ENCODE results near the gene ARID3C. TPM values are rescaled to one million over a fixed set of nuclear protein-coding genes. Genes with fewer than 3 reads are reported as not detected.
A peak's percentile ranks its signal among the peaks of the same experiment; 100 is the strongest.

Gene ARID3C
- total RNA-seq, 1 experiment from 2014 or later, result 0.33 TPM

GRCh38 chr9:34651876-34652601 is 23.2 kb upstream of the ARID3C start, which contains the start of gene IL11RA:
IL11RA (plus strand) TSS chr9:34652185; CDS start chr9:34655218, 3,033 bp downstream.
- Histone ChIP-seq H3K4me1 (ENCODE audit: control insufficient read depth, insufficient read depth, low read length) (peaks cover 35% of the 10 kb centered on the region), H3K4me3 (ENCODE audit: low read depth in 2 of 2, low read length in 2 of 2) (peak within 1 kb of the TSS; percentile 37 to 75)

GRCh38 chr9:34651321-34651720 is 22.5 kb upstream of the ARID3C start:
- Histone ChIP-seq H3K4me3 (ENCODE audit: low read depth in 2 of 2, low read length in 2 of 2) (peak overlapping the region; percentile 37 to 75), H3K9me3 (ENCODE audit: control insufficient read depth, insufficient read depth, low read depth, low read length) (no peaks in the 10 kb centered on the region), H3K4me1 (ENCODE audit: control insufficient read depth, insufficient read depth, low read length) (peaks cover 36% of the 10 kb centered on the region), H3K36me3 (ENCODE audit: control insufficient read depth, insufficient read depth, low read length) (no peaks in the 10 kb centered on the region), H3K27me3 (ENCODE audit: control insufficient read depth, insufficient read depth, low read length) (no peaks in the 10 kb centered on the region), H3K27ac (ENCODE audit: low read length) (peak overlapping the region; percentile 95)
- BruUV-seq (replicated peaks), result TSS peak; percentile 99
- DNase-seq (ENCODE audit: low read depth, low spot score) (no peak), ATAC-seq (peak; percentile 2; the same call in 1 of the 2 replicates)
- CTCF ChIA-PET, result interaction anchor here (1.0 kb wide), 1 partner anchor 14 kb away, joined by 3 read pairs; no protein-coding TSS in a partner anchor
- POLR2A ChIA-PET, result no interaction called here
- TF ChIP-seq SIN3A (IDR thresholded peaks at IDR 0.05; ENCODE audit: borderline replicate concordance, insufficient read depth, low read depth, low read length) (no peak), REST (IDR thresholded peaks at IDR 0.05; ENCODE audit: insufficient read depth in 1 of 2, low read depth in 2 of 2, low read length in 1 of 2) (no peak), CTCF (IDR thresholded peaks at IDR 0.05) (no peak), TCF7L2 (IDR thresholded peaks at IDR 0.05; ENCODE audit: low read depth, low read length) (no peak), POLR2AphosphoS5 (IDR thresholded peaks at IDR 0.05; ENCODE audit: low read depth, low read length) (no peak)
- in situ Hi-C loops (cut with HindIII; ENCODE audit: low pct_unique_long_range_greater_than_20kb, low sequenced_read_pairs), result no loop called here
- intact Hi-C loops (cut with micrococcal nuclease; ENCODE audit: unreplicated experiment), result no loop called here

More at GRCh38 chr9:34651876-34652601, 23.2 kb upstream of the ARID3C start, which contains the start of gene IL11RA:
- intact Hi-C loops (cut with micrococcal nuclease; ENCODE audit: unreplicated experiment) (no loop called here), in situ Hi-C loops (cut with HindIII; ENCODE audit: low pct_unique_long_range_greater_than_20kb, low sequenced_read_pairs) (no loop called here)
- CTCF ChIA-PET, result interaction anchor here (1.0 kb wide), 1 partner anchor 13 kb away, joined by 3 read pairs; no protein-coding TSS in a partner anchor
- H3K27me3 ChIP-seq (ENCODE audit: control insufficient read depth, insufficient read depth, low read length), result no peaks in the 10 kb centered on the region
- peak within 1 kb of the TSS; percentile 95 for H3K27ac ChIP-seq (ENCODE audit: low read length)
- no peaks in the 10 kb centered on the region for H3K36me3 ChIP-seq (ENCODE audit: control insufficient read depth, insufficient read depth, low read length)
- TF ChIP-seq CTCF (IDR thresholded peaks at IDR 0.05), result no peak
- peak; percentile 76 for TF ChIP-seq SIN3A (IDR thresholded peaks at IDR 0.05; ENCODE audit: borderline replicate concordance, insufficient read depth, low read depth, low read length)
- TF ChIP-seq TCF7L2 (IDR thresholded peaks at IDR 0.05; ENCODE audit: low read depth, low read length), result no peak
- peak; percentile 92 for TF ChIP-seq POLR2AphosphoS5 (IDR thresholded peaks at IDR 0.05; ENCODE audit: low read depth, low read length)
- ATAC-seq (peak; percentile 94), DNase-seq (ENCODE audit: low read depth, low spot score) (peak; percentile 60)
- POLR2A ChIA-PET, result interaction anchor here (0.6 kb wide), 1 partner anchor 114 kb away, joined by 21 read pairs; no protein-coding TSS in a partner anchor
- no peaks in the 10 kb centered on the region for H3K9me3 ChIP-seq (ENCODE audit: control insufficient read depth, insufficient read depth, low read depth, low read length)
- BruUV-seq (replicated peaks), result no TSS peak
